Stimulated activated CD8-positive, alpha-beta memory T cell treated with anti-CD3 and anti-CD28 coated beads, Interleukin-7, amount 100 ng/mL, for 4 hours (primary cell): Measurements from ENCODE around the gene HK1.
"Not testable (repeated sequence)": the region's sequence is repeated elsewhere in the genome, so short reads cannot be mapped to it uniquely, and the experiment has no call there.

ENCODE experiments used
- DNase-seq, 2 donors: peaks; one replicate each; pipeline ENCODE4 v3.0.0-alpha.2; 2020; ENCODE audit warnings: low read depth in 2 of 2

HK1 gene

DNA sequence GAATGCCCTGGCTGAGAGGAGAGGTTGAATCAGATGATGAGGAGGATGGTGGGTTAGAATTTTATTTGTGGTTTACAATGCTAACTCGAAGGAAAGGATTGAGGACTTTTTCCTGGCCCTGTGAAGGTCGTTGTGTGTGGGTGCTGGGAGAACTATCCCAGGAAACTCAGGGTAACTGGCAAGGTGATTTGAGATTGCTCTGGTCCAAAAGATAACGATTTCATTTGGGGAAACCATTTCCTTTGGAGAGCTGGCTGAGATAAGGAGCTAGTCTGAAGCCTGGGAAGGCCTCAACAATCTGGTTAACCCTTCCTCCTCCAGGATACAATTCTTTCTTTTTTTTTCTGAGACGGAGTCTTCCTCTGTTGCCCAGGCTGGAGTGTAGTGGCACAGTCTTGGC is 33.0 kb downstream of the HK1 start:
- no peak for DNase-seq

DNA sequence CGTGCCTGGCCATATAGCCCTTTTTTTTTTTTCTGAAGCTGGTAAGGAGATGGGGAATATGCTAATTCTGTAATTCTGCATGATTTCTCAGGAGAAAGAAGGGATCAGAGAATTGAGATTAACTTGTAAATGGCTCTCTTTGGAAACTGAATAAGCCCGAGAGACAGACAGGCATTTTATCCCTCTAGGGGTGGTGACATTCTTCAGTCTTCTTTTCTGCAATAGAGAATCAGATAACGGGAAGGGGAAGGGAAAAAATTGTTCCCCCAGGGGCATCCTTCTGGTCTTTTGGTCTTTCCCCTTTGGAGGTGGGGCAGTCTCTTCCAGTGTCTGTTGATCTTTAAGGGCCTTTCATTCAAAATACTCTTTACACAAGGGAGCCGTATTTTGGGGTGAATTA is 34.2 kb downstream of the HK1 start:
- no peak for DNase-seq

DNA sequence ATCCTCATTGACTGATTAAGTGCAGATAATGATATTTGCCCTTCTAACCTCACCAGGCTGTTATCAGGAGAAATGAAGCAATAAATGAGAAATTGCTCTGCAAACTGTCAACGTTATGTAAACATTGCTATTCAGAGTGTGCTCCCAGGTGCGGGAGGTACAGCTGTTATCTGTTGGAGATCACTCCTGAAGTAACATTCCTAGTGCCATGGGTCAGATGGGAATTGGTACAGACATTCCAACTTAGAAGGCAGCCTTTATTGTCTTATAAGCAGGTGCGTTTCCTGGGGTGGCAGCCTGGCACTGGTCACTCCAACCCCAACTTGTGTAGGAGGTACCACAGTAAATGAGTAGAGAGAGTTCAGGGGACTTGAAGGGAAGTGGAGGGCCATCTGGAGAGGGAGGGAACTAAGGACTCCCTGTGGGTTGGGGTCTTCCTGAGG is 36.8 kb downstream of the HK1 start:
- no peak for DNase-seq

DNA sequence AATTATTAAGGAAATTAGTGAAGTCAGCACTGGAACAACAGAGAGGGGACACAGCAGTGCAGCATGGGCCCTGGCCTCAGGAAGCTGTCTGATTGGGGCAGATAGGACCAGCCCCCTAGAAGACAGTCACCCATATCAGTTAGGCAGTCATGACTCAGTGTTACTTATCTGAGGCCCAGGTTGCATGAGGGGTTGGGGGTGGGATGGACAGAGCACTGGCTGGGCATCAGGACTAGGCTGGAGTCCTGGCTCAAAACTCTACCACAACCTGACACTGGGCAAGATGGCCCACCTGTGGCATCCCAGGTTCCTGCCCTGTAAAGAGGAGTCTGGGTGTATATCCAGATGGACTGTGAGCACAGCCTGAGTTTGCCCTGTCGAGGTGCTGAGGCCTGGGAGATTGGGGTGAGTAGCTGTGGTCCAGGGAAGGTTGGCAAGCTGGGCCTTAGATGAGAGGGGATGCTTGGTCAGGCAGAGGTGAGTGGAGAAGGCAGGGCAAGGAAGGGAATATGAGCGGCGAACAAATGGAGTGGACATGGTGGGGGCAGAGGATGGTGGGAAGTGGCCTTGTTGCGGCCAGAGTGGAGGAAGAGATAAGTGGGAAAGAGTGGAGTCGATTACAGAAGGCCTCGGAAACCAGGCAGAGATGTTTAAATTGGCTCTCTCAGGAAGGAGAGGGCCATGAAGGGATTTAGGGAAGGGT is 37.5 kb downstream of the HK1 start:
- DNase-seq = no peak

DNA sequence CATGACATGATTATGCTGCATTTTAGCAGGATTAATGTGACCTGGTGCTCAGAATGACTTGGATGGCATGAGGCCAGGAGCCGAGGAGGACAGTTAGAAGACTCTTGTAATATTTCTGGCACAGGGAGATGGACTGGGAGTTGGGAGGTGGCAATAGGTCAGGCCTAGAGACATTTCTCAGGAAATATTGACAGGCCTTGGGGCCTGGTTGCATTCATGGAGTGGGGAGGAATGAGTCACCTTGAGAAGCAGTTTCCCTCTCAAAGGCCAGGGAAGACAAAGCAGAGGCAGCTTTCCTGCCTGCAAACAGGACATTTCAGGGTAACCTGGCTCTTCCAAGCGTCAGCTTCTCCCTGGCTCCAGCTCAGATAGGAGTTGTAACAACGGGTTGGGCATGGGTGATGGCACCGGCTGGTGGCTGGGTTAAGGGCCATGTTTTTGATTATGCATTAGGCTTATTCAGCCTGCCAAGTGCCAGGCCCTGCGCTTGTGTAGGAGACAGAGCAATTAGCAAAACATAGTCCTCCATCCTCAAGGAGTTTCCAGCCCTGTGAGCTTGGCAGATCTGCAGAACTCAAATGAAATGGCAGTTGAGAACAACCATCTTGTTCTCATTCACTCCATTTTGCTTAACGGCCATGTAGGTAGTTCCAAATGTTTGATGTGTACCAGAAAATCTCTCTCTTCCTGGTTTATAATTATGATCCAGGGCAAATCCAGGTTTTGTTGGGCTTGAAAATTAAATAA is 38.2 kb downstream of the HK1 start:
- DNase-seq = no peak

DNA sequence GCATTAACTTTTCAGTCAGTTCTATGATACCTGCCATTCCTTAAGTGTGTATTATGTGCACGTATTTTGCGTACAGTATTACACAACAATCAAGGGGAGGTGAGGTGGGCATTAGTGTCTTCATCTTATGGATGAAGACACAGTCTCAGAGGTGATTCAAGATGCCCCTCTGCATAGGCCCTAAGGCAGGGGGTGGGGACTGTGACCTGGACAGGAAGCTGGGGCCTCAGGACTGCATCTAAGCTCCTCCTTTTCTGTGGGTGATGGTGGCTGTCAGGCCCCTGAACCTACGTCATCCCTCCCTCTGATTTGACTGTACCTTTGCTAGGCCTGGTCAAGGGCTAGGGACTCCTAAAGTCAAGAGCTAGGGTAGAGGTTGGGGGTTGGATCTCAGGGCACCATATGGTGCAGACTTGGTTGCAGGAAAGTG is 38.9 kb downstream of the HK1 start:
- no peak for DNase-seq

DNA sequence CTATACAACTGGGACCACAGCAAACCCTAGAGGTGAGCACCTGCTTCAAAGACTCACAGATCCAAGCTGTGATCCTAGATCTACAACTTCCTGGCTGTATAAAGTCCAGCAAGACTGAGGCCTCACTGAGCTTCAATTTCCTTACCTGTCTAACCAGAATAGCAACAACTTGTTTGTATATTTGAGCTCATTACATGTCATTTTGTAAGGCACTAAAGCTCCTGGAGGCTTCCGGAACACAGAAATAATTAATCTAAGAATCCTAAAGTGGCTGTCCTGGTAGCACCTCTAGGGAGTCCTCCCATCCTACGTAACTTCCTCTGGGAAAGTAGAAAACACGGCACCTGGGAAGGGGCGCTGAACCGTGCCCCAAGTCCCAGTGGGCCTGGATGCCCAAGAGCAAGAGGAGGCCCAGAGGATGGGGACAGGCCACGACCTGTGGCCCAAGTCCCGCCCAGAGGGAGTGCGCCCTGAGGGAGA is 39.4 kb downstream of the HK1 start:
- no peak for DNase-seq

DNA sequence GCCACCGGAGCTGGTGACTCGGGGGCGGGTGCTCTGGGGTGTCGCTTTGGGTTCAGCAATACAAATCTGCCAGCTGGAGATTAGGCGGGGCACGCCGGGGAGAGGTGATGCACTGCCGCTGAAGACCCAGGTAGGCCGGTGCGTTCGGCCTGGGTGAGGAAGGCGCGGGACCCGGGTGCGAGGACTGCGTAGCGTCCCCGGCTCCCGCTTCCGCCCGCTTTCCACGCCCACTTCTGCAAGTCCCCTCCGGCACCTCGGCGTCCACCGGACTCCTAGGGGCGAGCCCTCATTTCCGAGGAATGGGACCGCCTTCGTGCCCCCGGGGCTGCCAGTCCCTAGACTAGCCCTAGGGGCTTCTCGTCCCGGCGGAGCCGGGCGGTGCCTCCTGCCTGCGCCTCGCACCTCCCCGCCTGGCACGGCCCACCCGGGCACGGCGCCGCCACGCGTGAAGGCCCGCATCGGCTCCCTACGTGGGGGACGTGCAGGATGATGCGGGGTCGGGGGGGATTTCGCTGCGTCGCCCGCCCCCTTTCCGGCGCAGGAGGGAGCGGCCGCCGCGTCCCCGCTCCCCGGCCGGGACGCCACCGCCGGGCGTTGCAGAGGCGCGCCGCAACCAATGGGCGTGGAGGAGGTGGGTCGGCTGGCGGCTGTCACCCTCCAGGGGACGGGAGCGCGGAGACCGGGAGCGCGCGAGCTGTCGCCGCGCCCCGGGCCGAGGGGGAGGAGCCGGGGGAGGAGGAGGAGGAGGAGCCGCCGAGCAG is 40.0 kb downstream of the HK1 start:
- DNase-seq = peak; percentile 80 to 90

DNA sequence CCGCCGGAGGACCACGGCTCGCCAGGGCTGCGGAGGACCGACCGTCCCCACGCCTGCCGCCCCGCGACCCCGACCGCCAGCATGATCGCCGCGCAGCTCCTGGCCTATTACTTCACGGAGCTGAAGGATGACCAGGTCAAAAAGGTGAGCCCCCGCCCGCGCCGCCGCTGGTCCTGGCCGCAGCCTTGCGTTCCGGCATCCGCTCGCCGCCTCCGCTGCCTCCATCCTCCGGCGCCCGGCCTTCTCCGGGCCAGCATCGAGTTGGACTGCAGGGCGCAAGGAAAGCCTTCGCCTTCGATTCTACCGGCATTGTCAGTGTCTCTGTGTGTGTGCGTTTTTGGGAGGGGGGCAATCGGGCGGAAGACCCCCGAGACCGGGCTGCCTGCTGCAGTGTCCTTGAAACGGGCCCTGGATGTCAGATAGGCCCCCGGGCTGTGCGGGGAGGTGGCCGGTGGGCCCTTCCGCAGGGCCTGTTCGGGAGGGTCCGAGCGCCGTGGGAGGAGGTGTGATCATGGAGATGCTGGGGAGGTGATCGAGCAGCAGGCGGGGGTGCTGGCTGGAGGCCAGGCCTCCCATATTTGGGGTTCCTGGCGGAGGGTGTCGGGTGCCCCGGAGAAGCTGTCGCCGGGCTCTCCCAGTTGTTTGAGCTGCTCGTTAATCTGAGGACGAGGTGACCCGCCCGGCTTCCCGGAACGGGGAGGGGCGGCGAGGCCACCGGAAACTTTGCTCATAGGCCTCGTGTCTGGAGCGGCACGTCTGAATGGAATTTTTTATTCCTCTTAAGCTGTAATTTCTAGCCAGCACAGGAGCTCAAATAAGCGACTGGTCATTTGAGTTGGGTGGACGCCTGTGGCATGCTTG is 40.8 kb downstream of the HK1 start:
- peak; percentile 68 to 78 for DNase-seq

DNA sequence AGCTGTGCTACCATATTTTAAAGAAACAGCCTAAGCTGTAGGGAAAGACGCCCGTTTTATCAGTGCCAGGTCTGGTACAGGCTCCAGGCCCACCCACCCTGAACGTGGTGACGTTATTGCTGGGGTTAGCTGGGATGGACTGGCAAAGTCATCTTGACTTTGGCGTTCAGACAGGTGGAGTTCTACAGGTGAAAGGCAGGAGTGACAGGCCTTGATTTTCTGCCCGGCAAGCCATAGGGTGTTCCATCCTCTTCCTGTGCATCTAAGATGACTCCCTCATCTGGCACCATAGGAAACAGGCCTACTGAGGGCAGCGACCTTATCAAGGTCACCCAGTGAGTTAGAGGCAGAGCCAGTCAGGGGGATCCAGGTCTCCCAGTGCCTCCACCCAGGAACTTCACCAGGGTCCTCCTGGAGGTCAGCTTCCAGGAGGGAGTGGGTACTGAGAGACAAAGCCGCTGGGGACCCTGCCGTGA is 41.6 kb downstream of the HK1 start:
- DNase-seq = no peak

DNA sequence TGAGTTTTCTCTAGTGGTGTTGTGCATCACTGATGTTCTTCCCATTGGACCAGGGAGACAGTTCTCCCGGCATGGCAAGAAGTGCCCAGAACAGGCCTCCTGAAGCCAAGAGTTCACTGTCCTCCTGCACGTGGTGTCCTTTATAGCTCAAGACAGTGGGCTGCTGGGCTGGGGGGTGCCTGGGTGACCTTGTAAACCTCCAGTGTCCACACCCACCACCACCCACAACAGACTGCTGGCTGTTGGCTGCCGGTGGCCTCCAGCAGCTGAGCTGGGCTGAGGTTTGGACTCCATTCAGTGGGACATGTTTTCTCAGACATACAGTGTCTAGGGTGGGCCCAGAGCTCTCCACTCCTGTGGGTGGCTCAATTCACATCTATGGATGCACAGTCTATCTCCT is 42.2 kb downstream of the HK1 start:
- no peak for DNase-seq

DNA sequence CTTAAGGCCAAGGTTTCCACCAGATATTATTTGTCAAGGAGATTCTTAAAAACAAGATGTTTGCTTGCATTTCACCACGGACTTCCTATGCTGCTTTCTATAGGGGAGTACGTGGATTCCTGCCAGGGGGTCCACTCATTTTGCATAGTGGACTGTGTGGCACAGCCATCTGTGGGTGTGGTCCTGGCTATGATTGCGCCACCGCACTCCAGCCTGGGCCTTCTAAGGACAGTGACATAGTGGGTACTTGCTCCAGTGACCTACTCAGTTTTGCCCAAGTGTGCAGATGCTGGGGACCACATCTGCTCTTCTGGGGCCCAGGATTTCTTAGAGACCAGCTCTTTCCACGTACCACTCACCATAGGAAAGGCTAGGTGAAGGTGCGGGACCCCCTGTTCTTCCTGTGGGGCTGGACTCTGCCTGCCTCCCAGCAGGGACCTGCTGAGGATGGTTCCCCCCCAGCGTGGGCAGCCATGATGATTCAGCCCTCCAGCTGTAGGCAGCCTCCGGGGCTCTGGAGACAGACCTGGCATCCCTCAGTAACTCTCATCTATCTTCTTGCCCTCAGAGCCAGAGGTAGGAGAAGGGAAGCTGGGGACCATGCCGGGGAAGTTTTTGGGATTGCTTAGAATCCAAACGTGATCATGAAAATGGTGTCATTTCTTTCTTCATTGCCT is 42.9 kb downstream of the HK1 start:
- no peak for DNase-seq

DNA sequence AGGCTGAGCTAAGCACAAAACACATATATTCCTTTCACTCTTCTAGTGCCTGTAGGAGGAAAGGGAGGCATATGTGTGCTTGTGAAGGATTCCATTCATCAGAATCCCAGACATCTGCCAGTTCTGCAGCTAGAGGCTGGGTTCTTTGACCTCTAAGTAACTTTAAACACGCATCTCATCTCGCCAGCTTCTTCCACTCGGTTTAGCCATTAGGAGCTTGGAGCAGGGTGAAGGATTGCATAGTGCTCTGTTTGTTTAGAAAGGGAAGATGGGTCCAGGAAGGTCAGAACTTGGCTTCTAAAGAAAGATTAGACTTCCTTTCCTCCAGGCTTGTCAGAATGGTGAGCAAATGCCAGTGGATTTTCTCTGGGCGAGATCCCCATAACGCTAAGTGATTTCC is 43.6 kb downstream of the HK1 start:
- DNase-seq = no peak

DNA sequence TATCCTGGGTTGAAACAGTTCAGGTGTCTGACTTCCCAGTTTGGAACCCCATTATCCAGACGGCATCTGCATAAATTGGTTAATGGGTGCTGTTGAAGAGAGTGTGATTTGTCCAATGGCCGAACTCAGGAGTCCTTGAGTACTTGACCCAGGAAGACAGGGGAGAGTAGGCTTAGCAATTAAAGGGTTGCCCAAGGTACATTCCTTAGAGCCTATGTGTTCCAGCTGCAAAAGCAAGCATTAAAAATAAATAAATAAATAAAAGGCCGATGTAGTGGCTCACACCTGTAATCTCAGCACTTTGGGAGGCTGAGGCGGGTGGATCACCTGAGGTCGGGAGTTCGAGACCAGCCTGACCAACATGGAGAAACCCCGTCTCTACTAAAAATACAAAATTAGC is 44.0 kb downstream of the HK1 start:
- DNase-seq = not testable (repeated sequence)

DNA sequence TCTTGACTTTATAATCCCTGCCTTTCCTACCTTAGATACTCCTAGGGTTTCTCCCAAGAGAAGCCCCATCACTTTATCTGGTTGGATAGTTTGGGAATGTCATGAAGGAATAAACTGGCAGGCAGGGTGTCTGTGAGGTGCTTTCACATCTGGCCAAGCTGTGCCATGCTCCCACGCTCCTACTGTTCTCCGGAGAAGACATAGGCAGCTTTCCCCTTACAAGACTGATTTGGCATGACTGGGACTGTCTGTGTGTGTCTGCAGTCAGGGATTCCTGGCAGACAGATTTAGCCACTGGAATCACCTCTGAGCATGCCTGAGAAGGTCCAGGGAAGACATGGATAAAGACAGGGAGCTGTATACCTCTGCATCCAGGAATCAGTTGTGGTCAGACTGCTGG is 45.3 kb downstream of the HK1 start:
- DNase-seq = no peak

DNA sequence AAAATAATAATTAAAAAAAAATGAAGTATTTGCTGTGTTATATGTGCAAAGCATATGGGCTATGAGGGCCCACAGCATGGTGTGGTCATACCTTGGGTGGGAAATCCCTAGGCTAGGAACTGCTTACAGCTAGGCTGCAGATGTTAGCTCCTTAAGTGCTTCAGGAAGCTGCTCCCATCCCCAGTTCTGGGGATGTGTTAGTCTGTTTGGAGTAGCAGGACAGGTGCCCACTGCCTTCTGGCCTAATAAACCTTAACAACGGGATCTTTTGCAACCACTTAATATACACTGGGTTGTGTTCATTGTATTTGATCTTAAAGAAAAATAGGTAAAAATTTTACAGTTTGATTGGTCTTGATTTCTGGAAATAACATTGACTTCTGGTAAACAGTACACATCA is 46.3 kb downstream of the HK1 start:
- no peak for DNase-seq

DNA sequence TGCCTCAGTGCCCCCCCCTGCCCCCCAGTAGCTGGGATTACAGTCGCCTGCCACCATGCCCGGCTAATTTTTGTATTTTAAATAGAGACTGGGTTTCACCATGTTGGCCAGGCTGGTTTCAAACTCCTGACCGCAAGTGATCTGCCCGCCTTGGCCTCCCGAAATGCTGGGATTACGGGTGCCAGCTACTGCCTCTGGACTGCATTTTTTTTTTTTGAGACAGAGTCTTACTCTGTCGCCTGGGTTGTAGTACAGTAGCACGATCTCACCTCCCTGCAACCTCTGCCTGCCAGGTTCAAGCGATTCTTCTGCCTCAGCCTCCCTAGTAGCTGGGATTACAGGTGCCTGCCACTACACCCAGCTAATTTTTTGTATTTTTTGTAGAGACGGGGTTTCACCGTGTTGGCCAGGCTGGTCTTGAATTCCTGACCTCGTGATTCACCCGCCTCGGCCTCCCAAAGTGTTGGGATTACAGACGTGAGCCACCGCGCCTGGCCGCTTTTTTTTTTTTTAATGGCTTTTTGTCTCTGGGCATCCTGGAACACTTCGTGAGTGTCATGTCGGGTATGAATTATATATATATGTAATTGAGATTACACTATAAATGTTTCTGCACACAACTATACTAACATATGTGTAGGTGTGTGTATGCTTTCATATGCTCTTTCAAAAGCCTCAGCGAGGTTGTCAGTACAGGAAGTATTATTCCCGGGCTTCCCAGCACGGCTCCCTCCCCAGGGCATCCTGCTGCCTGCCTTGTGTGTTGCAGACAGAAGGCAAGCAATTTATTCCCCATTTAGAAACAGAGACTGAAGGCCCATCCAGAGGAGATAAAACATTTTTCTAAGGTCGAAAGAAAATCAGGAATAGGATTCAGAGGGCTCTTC is 47.6 kb downstream of the HK1 start:
- not testable (repeated sequence) for DNase-seq

DNA sequence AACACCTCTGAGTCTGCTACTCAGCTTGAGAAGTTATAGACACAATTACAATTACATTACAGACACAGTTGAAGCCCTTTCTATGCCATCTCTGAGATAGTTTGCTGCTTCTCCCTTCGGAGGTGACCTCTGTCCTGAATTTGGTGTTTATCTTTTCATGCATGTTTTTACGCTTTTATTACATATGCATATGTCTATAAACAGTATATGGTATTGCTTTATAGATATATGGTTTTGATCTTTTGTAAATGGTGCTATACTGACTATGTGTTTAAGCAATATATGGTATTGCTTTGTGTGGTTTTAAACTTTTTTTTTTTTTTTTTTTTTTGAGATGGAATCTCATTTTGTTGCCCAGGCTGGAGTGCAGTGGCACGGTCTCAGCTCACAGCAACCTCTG is 48.4 kb downstream of the HK1 start:
- no peak for DNase-seq

DNA sequence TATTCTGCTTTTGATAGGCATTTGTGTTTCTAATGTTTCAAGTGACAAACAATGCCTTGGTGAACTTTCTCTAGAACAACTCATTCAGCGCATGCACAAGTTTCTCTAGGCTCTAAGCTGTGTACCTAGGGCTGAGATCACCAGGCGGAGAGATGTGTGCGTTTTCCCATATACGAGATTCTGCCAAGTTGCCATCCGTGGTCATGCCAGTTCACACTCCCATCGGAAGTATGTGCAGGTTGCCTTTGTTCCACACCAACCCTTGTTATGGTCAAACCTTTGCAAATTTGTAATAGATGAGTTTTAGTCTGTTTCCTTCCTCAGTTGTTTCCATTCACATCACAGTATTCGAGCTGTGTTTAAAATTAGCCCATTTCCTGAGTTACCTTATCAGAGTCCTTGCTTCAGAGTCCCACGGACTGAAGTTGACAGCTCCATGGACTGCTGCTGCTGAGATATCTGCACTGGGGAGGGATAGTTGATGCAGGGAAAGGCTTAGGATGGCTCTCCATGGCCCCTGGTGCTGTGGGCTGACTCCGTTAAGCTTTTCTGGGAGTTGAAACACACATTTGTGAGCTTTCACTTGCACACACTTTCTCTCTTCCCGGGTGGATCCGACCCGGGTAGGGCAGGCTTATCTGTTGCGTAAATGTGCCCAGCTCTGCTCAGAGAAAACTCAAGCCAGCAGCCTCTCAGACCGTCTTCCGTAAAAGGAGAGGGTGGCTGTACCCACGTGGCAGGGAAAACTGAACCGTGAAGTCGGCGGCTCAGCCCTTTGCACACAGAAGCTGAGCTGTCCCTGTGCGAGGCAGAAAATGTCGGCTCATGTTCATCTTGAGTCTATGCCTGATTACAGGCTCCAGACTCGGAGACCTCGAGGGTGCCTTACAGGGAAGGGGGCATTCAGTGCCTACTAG is 49.4 kb downstream of the HK1 start:
- DNase-seq = peak in 1 of 2 donors; percentile 18
